Measurements from ENCODE around the gene PSMD13. TPM values are rescaled to one million over a fixed set of nuclear protein-coding genes. Genes with fewer than 3 reads are reported as not detected.

PSMD13 gene
- total RNA-seq, 1 donor from 2014 or later, result 268 TPM

- no peak for DNase-seq (ENCODE audit: low read depth, low spot score)
These were observed 33.9 kb downstream of the PSMD13 start for GRCh38 chr11:270451-271318.

DNA sequence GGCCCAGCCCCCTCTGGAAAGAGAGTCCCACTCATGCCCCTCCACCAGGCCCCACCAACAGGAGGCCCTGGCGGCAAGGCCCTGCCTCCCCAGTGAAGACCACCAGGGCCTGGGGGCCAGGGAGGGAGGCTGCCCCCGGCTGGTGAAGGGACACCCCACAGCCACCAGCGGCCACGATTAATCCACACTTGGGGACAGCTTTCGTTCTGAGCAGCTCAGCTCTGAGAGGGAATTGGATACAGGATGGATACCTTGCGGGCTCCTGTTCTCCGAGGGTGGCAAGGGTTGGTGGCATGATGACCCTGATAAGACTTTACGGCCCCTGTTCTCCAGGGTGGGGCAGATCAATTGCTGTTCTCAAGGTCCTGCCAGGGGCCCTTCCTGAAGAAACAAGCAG, 34.5 kb downstream of the PSMD13 start:
- DNase-seq (ENCODE audit: low read depth, low spot score), result no peak

DNA sequence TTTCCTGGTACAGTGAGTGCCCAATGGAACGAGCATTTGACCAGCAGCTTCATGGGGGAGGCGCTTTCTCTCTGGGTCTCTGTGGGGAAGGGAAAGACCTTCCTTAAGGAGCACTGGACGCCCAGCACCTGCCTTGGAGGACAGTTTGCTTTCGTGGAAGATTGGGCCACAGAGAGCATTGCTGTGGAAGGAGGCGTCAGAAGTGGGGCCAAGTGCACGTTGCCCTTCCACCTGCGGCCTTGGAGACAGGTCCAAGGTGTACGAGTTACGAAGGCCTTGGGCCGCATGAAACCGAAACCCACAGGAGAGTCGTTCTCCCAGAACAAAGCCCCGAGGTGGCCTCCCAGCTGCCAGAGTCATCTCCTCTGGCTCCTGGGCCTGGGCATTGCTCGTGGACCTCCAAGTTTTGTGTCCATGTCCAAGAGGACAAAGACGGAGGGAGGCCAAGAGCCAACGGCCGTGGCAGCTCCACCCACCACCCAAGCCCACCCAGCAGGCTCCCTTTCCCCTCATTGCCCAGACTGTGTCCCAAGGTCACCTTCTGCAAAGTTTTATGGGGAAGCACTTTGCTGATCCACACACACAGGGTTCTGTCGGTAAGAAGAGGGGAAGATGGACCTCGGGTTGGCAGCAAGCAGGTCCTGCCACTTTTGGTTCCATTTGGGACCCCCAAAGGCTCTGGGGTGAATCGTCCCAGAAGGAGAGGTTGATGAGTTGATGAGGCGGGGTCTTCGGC, 35.6 kb downstream of the PSMD13 start:
- no peak for DNase-seq (ENCODE audit: low read depth, low spot score)

GRCh38 chr11:272931-273198, 36.1 kb downstream of the PSMD13 start:
- DNase-seq (ENCODE audit: low read depth, low spot score), result no peak

- no peak for DNase-seq (ENCODE audit: low read depth, low spot score)
These were observed 39.4 kb downstream of the PSMD13 start for GRCh38 chr11:276219-276618.

DNA sequence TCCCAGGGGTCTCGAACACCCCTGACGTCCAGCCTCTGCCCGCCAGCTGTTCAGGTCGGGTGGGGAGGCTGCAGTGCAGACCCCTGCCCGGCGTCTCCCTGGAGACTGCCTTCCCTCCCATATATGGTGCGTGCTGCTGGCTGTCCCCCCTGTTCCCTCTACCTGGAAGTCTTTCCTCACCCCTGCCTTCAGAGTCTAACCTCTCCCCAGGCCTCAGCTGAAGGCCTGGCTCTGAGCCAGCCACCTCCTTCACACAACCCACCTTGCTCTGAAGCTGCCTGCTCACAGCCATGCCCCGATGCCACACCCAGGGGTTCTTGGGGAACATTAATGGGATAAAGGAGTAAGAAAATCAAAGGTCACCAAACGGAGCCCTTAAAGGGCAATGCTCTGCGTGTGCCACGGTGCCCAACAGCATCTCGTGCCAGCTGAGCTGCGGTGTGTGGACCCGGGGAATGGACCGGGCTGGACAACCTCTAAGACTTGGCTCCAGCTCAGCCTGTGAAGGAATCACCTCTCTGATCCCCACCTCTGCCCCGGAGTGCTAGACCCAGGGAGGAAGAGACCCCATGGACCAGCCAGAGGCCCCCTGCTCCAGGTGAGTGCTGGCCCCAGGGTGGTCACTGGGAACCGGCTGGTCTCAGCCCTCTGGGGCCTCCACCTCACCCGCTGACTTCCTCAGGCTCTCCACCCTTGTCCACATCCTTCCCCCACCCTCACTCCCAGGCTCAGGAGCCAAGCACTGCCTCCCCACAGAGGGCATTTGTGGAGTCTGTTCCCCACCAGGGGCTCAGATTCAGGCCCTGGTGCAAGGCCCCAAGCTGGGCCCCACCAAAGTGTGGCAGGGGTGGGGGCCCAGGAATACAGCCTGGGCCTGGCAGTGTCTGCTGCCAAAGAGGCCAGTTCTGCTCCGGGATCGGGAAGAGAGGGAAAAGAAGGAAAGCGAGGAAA, 41.5 kb downstream of the PSMD13 start, which contains the start of gene NLRP6:
Gene NLRP6 (plus strand): TSS at position 407 of the 951 bp plus-strand sequence. CDS start 163 bp downstream, at position 570.
- no peak for DNase-seq (ENCODE audit: low read depth, low spot score)

GRCh38 chr11:279040-279965, 42.5 kb downstream of the PSMD13 start:
- DNase-seq (ENCODE audit: low read depth, low spot score), result no peak

- DNase-seq (ENCODE audit: low read depth, low spot score), result no peak
These were observed 43.4 kb downstream of the PSMD13 start for GRCh38 chr11:279966-280705.

GRCh38 chr11:280706-281485, 44.1 kb downstream of the PSMD13 start:
- DNase-seq (ENCODE audit: low read depth, low spot score), result no peak

DNA sequence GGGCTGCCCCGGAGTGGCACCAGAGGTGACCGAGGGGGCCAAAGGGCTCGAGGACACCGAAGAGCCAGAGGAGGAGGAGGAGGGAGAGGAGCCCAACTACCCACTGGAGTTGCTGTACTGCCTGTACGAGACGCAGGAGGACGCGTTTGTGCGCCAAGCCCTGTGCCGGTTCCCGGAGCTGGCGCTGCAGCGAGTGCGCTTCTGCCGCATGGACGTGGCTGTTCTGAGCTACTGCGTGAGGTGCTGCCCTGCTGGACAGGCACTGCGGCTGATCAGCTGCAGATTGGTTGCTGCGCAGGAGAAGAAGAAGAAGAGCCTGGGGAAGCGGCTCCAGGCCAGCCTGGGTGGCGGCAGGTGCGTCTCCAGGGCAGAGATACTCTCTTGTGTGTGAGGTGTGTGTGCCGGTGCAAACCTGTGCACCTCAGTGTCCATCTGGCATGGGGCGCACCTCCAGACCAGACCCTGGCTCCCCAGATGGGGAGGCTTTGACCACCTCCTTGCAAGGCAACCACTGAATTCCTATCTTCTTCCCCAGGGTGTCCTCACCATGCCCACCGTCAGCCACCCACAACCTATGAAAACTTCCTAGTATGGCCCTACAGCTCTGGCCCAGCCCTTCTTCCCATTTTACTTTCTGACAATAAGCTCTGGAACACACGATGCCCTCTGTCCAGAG, 44.8 kb downstream of the PSMD13 start:
- no peak for DNase-seq (ENCODE audit: low read depth, low spot score)

- DNase-seq (ENCODE audit: low read depth, low spot score), result no peak
These were observed 45.4 kb downstream of the PSMD13 start for GRCh38 chr11:282171-282570.

GRCh38 chr11:282630-283360, 46.0 kb downstream of the PSMD13 start:
- DNase-seq (ENCODE audit: low read depth, low spot score), result no peak

- no peak for DNase-seq (ENCODE audit: low read depth, low spot score)
These were observed 46.8 kb downstream of the PSMD13 start for GRCh38 chr11:283405-284104.

DNA sequence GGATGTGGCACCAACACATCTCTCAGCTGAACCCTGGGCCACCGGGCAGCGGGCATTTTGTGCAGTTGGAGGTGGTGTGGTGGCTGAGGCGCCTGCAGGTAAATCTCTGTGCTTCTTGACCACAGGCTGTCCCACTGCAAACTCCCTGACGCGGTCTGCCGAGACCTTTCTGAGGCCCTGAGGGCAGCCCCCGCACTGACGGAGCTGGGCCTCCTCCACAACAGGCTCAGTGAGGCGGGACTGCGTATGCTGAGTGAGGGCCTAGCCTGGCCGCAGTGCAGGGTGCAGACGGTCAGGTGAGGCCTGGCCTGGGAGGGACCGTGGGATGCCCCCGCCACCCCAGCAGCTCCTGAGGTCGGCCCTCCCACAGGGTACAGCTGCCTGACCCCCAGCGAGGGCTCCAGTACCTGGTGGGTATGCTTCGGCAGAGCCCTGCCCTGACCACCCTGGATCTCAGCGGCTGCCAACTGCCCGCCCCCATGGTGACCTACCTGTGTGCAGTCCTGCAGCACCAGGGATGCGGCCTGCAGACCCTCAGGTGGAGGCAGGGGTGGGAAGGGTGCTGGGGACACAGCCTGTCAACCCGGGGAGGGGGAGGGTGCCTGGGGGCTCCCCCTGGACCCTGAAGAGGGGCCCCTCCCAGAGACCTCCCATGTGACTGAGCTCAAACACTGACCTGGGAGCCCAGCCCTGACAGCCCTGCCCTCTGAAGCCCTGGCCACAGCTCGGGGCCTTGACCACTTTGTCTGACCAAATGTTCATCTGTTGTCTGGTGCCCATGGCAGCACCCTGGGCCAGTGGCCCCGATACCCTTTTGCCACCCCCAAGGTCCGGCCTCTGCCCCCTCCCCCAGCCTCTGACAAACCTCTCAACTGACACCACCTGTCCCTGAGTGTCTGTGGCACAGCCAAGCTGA, 47.6 kb downstream of the PSMD13 start:
- DNase-seq (ENCODE audit: low read depth, low spot score), result no peak

- no peak for DNase-seq (ENCODE audit: low read depth, low spot score)
These were observed 48.5 kb downstream of the PSMD13 start for GRCh38 chr11:285021-285893.
